ENCODE data around the gene FGF22. TPM values are rescaled to one million over a fixed set of nuclear protein-coding genes. Genes with fewer than 3 reads are reported as not detected.

The FGF22 gene
- total RNA-seq (1 to 10 TPM; 1.8 to 1.9 TPM), polyA plus RNA-seq (not detected)

DNA sequence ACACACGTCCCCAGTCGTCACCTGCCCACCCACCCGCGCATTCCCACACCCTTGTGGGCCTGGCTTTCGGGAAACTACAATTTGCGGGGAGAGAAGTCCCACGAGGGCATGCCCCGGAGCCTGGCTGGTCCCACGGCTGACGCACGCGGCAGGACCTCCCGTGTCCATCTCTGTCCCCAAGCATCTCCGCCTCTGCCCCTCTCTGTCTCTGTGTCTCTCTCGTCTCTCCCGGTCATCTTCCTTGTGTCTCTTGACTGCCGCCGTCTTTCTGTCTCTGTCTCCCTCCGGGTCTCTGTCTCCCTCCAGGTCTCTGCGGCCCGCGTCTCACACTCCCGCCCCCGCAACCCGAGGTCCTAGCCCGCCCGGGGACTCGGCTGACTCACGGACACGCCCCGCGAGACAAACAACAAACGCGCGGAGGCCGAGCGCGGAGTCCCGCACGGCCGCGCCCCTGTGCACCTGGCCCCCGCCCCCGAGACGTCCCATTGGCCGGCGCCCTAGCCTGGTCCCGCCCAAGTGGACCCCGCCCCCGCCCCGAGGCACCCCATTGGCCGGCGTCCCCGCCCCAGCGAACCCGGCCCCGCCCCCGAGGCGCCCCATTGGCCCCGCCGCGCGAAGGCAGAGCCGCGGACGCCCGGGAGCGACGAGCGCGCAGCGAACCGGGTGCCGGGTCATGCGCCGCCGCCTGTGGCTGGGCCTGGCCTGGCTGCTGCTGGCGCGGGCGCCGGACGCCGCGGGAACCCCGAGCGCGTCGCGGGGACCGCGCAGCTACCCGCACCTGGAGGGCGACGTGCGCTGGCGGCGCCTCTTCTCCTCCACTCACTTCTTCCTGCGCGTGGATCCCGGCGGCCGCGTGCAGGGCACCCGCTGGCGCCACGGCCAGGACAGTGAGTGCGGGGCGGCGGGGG is at the start of gene FGF22:
TSS of gene FGF22 (plus strand) at position 627 of the 908 bp plus-strand sequence. CDS start at position 674, 47 bp downstream.
- POLR2A ChIA-PET (ENCODE audit: partially characterized antibody), result interaction anchor here (0.6 to 1.6 kb wide), 4 partner anchors 9 to 629 kb away, joined by 3 to 8 read pairs (median 3); no protein-coding TSS in a partner anchor
- Mint-ChIP-seq H3K9me3 (peaks cover 0 to 3% (median 0%) of the 10 kb centered on the region in 8 donors), H3K27me3 (no peaks in the 10 kb centered on the region), H3K4me1 (peaks cover 4 to 15% (median 6%) of the 10 kb centered on the region in 4 donors), H3K36me3 (peaks cover 0 to 1% of the 10 kb centered on the region in 2 donors), H3K4me3 (peak within 1 kb of the TSS; percentile 83 to 93 (median 88)), H3K27ac (peak within 1 kb of the TSS; percentile 89 to 95 (median 94))
- DNase-seq, result peak; percentile 91 to 95 (median 92)
- H3K9me3 ChIP-seq (ENCODE audit: control insufficient read depth in 1 of 2, low read length in 2 of 2), result no peaks in the 10 kb centered on the region
- intact Hi-C loops (cut with micrococcal nuclease), result loop anchor here (2.0 to 10.0 kb wide), 2 partner anchors 21 to 125 kb away; no protein-coding TSS in a partner anchor
- no peaks in the 10 kb centered on the region for H3K27me3 ChIP-seq (ENCODE audit: insufficient read depth, low read length)
- H3K4me3 ChIP-seq (ENCODE audit: low read length in 2 of 2), result peak within 1 kb of the TSS; percentile 52 to 63
- CTCF ChIA-PET (ENCODE audit: partially characterized antibody), result no interaction called here
- H3K36me3 ChIP-seq (ENCODE audit: insufficient read depth, low read length), result no peaks in the 10 kb centered on the region
- H3K4me1 ChIP-seq (ENCODE audit: insufficient read depth, low read length), result peaks cover 12% of the 10 kb centered on the region
- H3K27ac ChIP-seq (ENCODE audit: low read depth, low read length), result peak within 1 kb of the TSS; percentile 15

DNA sequence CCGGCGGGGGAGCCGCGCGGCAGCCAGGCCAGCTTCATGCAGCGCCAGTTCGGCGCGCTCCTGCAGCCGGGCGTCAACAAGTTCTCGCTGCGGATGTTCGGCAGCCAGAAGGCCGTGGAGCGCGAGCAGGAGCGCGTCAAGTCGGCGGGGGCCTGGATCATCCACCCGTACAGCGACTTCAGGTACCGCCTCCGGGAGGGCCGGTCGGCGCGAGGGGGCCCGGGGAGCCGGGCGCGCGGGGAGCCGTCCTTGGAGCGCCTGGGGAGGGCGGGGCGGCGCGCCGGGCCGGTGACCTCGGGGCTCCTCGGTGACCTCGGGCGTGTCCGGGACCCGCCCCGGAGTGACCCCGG is 49.3 kb upstream of the FGF22 start:
- Mint-ChIP-seq H3K4me3 (peak overlapping the region in 5 of 8 donors; percentile 28 to 57 (median 41)), H3K36me3 (peaks cover 0 to 2% of the 10 kb centered on the region in 2 donors), H3K9me3 (no peaks in the 10 kb centered on the region), H3K27ac (no peak overlapping the region), H3K4me1 (peaks cover 1 to 10% (median 5%) of the 10 kb centered on the region in 4 donors), H3K27me3 (peaks cover 6 to 10% of the 10 kb centered on the region in 2 donors)
- H3K27me3 ChIP-seq (ENCODE audit: insufficient read depth, low read length), result peaks cover 6% of the 10 kb centered on the region
- H3K27ac ChIP-seq (ENCODE audit: low read depth, low read length), result no peak overlapping the region
- H3K9me3 ChIP-seq (ENCODE audit: control insufficient read depth in 1 of 2, low read length in 2 of 2), result no peaks in the 10 kb centered on the region
- peaks cover 16% of the 10 kb centered on the region for H3K4me1 ChIP-seq (ENCODE audit: insufficient read depth, low read length)
- no peaks in the 10 kb centered on the region for H3K36me3 ChIP-seq (ENCODE audit: insufficient read depth, low read length)
- DNase-seq, result peak in 4 of 5 donors; percentile 36 to 45 (median 39)
- intact Hi-C loops (cut with micrococcal nuclease), result no loop called here
- POLR2A ChIA-PET (ENCODE audit: partially characterized antibody), result no interaction called here
- CTCF ChIA-PET (ENCODE audit: partially characterized antibody), result no interaction called here
- H3K4me3 ChIP-seq (ENCODE audit: low read length in 2 of 2), result no peak overlapping the region

DNA sequence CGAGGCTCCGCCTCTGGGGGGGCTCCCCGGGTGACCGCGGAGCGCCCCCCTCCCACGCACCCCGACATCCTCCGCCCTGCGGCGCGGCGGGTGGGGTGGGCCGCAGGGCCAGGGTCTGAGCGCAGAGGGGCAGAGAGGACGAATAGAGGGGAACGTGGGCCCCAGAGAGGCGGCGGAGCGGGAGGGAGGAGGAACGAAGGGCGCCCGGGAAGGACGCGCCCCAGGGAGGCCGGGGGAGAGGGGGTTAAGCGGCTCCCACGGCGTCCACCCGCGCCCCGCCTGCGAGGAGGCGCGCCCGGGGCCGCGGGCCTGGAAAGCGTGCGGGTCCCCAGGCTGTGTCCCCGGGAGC is 49.0 kb upstream of the FGF22 start:
- Mint-ChIP-seq H3K4me1 (peaks cover 1 to 10% (median 5%) of the 10 kb centered on the region in 4 donors), H3K9me3 (no peaks in the 10 kb centered on the region)
- intact Hi-C loops (cut with micrococcal nuclease), result no loop called here

DNA sequence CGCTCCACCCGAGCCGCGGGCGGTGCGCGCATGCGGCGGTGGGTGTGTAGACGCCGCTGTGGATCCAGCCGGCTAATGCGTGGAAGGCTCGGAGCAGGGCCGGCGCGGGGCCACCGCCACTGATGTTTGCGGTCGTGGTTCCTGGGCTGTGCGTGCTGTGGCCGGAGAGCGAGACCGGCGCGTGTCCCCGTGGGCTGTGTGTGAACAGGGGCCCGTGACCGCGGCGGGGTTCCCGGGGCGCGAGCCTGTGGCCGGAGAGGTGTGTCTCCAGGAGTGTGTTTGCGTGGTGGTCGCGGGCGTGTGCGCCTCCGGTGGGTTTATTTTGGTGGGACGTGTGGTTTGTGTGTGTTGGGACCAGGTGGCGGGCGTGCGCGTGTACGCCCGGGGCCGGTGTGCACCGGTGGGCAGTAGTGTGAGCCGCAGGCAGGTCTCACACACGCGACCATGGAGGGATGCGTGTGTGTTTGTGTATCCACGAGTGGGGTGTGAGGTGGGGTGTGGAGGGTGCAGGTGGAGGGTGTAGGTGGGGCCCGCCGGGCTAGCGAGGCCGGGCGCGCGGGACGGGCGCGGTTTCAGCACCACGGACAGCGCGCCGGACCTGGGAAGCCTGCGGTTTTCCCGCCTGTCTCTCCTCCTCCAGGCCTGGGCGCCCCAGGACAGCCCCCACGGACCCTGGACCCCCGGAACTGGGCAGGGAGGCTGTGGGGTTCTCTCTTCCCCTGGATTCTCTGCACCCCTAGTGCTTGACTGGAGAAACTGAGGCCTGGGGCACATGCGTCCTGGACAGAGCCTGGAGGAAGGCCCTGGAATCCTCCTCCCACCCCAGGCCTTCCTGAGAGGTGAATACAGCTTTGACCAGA is 48.4 kb upstream of the FGF22 start:
- no peak overlapping the region for H3K4me3 ChIP-seq (ENCODE audit: low read length in 2 of 2)
- H3K27me3 ChIP-seq (ENCODE audit: insufficient read depth, low read length), result peaks cover 6% of the 10 kb centered on the region
- H3K36me3 Mint-ChIP-seq, result peaks cover 0 to 2% of the 10 kb centered on the region in 2 donors
- DNase-seq, result no peak
- H3K9me3 Mint-ChIP-seq, result no peaks in the 10 kb centered on the region
- ChIA-PET CTCF (ENCODE audit: partially characterized antibody) (no interaction called here), POLR2A (ENCODE audit: partially characterized antibody) (no interaction called here)
- peak overlapping the region in 4 of 8 donors; percentile 17 to 57 (median 56) for H3K4me3 Mint-ChIP-seq
- no peak overlapping the region for H3K27ac ChIP-seq (ENCODE audit: low read depth, low read length)
- H3K9me3 ChIP-seq (ENCODE audit: control insufficient read depth in 1 of 2, low read length in 2 of 2), result no peaks in the 10 kb centered on the region
- peaks cover 1 to 10% (median 5%) of the 10 kb centered on the region in 4 donors for H3K4me1 Mint-ChIP-seq
- H3K27ac Mint-ChIP-seq, result no peak overlapping the region
- intact Hi-C loops (cut with micrococcal nuclease), result no loop called here
- peaks cover 6 to 10% of the 10 kb centered on the region in 2 donors for H3K27me3 Mint-ChIP-seq
- no peaks in the 10 kb centered on the region for H3K36me3 ChIP-seq (ENCODE audit: insufficient read depth, low read length)
- peaks cover 16% of the 10 kb centered on the region for H3K4me1 ChIP-seq (ENCODE audit: insufficient read depth, low read length)

More for the DNA sequence above, 49.0 kb upstream of the FGF22 start:
- no peak overlapping the region for H3K27ac Mint-ChIP-seq
- peaks cover 0 to 2% of the 10 kb centered on the region in 2 donors for H3K36me3 Mint-ChIP-seq
- DNase-seq, result no peak
- CTCF ChIA-PET (ENCODE audit: partially characterized antibody), result no interaction called here
- Histone ChIP-seq H3K4me1 (ENCODE audit: insufficient read depth, low read length) (peaks cover 16% of the 10 kb centered on the region), H3K27ac (ENCODE audit: low read depth, low read length) (no peak overlapping the region), H3K9me3 (ENCODE audit: control insufficient read depth in 1 of 2, low read length in 2 of 2) (no peaks in the 10 kb centered on the region), H3K4me3 (ENCODE audit: low read length in 2 of 2) (no peak overlapping the region), H3K27me3 (ENCODE audit: insufficient read depth, low read length) (peaks cover 6% of the 10 kb centered on the region), H3K36me3 (ENCODE audit: insufficient read depth, low read length) (no peaks in the 10 kb centered on the region)
- no peak overlapping the region for H3K4me3 Mint-ChIP-seq
- POLR2A ChIA-PET (ENCODE audit: partially characterized antibody), result no interaction called here
- H3K27me3 Mint-ChIP-seq, result peaks cover 6 to 10% of the 10 kb centered on the region in 2 donors

DNA sequence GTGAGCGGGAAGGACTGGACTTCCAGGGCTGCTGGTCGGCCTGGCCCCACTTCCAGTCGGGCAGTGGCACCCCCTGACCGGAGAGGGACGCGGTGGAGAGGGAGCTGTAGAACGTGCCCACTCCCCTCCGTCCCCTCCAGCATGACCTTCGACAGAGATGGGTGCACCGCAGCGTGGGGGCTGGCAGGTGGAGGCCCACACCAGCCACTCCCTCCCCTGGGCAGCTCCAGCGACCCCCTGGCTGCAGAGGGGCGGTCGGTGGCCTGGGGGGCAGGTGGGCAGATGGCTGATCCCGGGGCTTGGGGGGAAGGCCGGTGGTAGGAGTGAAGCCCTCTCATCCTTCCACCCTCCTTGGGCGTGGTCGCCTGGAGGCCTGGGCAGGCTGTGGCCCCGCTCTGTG is 47.6 kb upstream of the FGF22 start:
- intact Hi-C loops (cut with micrococcal nuclease), result no loop called here
- peak overlapping the region in 1 of 8 donors; percentile 41 for H3K4me3 Mint-ChIP-seq
- CTCF ChIA-PET (ENCODE audit: partially characterized antibody), result no interaction called here

DNA sequence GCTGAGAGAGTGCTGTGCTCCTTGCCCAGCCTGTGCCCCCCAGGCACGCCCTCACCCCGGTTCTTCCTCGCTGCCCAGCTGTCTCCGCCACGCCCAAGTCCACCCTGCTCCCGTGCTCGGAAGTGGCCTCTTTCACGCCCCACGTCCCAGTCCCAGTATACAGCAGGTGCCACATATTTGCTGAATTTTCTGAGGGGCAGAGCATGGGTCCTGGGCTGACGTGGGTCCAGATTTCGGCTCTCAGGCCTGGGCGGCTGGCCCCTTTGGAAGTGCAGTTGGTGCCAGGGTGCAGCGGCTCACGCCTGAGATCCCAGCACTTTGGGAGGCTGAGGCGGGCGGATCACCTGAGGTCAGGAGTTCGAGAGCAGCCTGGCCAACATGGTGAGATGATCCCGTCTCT is 46.6 kb upstream of the FGF22 start:
- no peaks in the 10 kb centered on the region for H3K36me3 ChIP-seq (ENCODE audit: insufficient read depth, low read length)
- H3K4me3 Mint-ChIP-seq, result no peak overlapping the region

More for the DNA sequence above, 47.6 kb upstream of the FGF22 start:
- Histone ChIP-seq H3K27me3 (ENCODE audit: insufficient read depth, low read length) (peaks cover 6% of the 10 kb centered on the region), H3K9me3 (ENCODE audit: control insufficient read depth in 1 of 2, low read length in 2 of 2) (no peaks in the 10 kb centered on the region), H3K36me3 (ENCODE audit: insufficient read depth, low read length) (no peaks in the 10 kb centered on the region), H3K4me1 (ENCODE audit: insufficient read depth, low read length) (peaks cover 16% of the 10 kb centered on the region), H3K4me3 (ENCODE audit: low read length in 2 of 2) (no peak overlapping the region), H3K27ac (ENCODE audit: low read depth, low read length) (no peak overlapping the region)
- Mint-ChIP-seq H3K4me1 (peaks cover 1 to 10% (median 5%) of the 10 kb centered on the region in 4 donors), H3K27me3 (peaks cover 5 to 10% of the 10 kb centered on the region in 2 donors), H3K36me3 (peaks cover 0 to 2% of the 10 kb centered on the region in 2 donors), H3K27ac (no peak overlapping the region), H3K9me3 (no peaks in the 10 kb centered on the region)
- no peak for DNase-seq
- POLR2A ChIA-PET (ENCODE audit: partially characterized antibody), result no interaction called here

More for the DNA sequence above, 46.6 kb upstream of the FGF22 start:
- CTCF ChIA-PET (ENCODE audit: partially characterized antibody), result no interaction called here
- no peak overlapping the region for H3K4me3 ChIP-seq (ENCODE audit: low read length in 2 of 2)
- Mint-ChIP-seq H3K9me3 (no peaks in the 10 kb centered on the region), H3K27ac (peak overlapping the region in 1 of 7 donors; percentile 78), H3K36me3 (peaks cover 0 to under 1% of the 10 kb centered on the region in 2 donors), H3K27me3 (peaks cover 3 to 9% of the 10 kb centered on the region in 2 donors), H3K4me1 (peaks cover 0 to 10% (median 3%) of the 10 kb centered on the region in 4 donors)
- no peaks in the 10 kb centered on the region for H3K9me3 ChIP-seq (ENCODE audit: control insufficient read depth in 1 of 2, low read length in 2 of 2)
- peaks cover 6% of the 10 kb centered on the region for H3K27me3 ChIP-seq (ENCODE audit: insufficient read depth, low read length)
- intact Hi-C loops (cut with micrococcal nuclease), result no loop called here
- H3K27ac ChIP-seq (ENCODE audit: low read depth, low read length), result no peak overlapping the region
- POLR2A ChIA-PET (ENCODE audit: partially characterized antibody), result no interaction called here
- no peak for DNase-seq
- peaks cover 14% of the 10 kb centered on the region for H3K4me1 ChIP-seq (ENCODE audit: insufficient read depth, low read length)
